ENCODE measurements around the gene PUSL1.

The PUSL1 gene

DNA sequence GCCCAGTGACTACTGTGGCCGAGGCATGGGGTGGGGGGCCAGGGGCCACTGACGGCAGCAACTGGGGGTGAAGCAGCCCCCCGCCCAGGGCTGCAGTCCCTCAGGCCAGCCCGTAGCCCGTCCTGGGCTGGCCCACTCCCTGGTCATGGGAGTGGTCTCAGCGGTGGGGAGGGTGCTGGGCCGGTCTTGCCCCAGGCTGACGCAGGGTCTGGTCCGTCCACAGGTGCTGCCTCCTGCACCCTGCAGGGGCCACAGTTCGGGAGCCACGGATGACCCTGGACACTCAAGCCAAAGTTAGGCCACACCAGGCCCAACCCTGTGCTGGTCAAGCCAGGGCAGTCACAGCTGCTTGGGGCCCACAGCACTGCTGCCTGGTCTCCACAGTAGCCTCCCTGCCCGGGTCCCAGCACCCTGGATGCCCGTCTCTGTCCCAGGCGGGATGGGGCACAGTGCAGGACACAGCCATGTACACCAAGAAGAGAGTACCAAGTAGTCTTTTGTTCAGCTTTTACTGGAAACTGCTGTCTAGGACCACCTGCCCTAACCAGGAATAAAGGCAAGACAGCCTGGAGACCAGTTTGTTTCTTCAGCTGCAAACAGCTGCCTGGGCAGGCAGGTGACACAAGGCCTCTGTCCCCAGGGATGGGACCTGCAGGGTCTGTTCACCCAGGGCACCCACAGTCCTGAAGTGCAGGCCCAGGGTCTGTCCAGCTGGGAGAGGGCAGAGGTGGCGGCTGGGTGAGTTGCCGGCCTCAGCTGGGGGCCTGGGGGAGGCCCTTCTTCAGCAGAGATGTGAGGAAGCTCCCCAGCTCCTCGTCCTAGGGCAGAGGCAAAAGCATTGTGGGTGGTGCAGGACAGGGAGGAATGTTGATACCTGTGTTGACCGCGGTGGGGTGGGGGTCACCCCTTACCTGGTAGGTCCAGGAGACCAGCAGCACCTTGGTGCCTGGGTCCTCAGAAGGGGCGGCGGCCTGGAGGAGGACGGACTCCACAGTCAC lies 3.0 kb downstream of the PUSL1 start:
- DNase-seq = no peak
- TF ChIP-seq CTCF (IDR thresholded peaks at IDR 0.05) = no peak
- H3K27me3 ChIP-seq = no peaks in the 10 kb centered on the region
- peaks cover 0 to 29% (median 23%) of the 10 kb centered on the region in 4 donors for H3K4me1 ChIP-seq
- no peak overlapping the region for H3K27ac ChIP-seq
- no peak overlapping the region for H3K4me3 ChIP-seq
- intact Hi-C loops (cut with DNase I; ENCODE audit: low total_unique reads) = no loop called here
- H3K9me3 ChIP-seq = no peaks in the 10 kb centered on the region
- H3K36me3 ChIP-seq = peaks cover 36 to 57% (median 57%) of the 10 kb centered on the region in 3 donors

GRCh38 chr1:1312450-1313314 lies 4.3 kb downstream of the PUSL1 start:
- Histone ChIP-seq H3K4me1 (peaks cover 0 to 22% (median 16%) of the 10 kb centered on the region in 4 donors), H3K27me3 (no peaks in the 10 kb centered on the region), H3K9me3 (no peaks in the 10 kb centered on the region), H3K36me3 (peaks cover 36 to 66% (median 65%) of the 10 kb centered on the region in 3 donors), H3K27ac (no peak overlapping the region), H3K4me3 (no peak overlapping the region)
- intact Hi-C loops (cut with DNase I; ENCODE audit: low total_unique reads) = no loop called here
- no peak for DNase-seq
- TF ChIP-seq CTCF (IDR thresholded peaks at IDR 0.05) = no peak

DNA sequence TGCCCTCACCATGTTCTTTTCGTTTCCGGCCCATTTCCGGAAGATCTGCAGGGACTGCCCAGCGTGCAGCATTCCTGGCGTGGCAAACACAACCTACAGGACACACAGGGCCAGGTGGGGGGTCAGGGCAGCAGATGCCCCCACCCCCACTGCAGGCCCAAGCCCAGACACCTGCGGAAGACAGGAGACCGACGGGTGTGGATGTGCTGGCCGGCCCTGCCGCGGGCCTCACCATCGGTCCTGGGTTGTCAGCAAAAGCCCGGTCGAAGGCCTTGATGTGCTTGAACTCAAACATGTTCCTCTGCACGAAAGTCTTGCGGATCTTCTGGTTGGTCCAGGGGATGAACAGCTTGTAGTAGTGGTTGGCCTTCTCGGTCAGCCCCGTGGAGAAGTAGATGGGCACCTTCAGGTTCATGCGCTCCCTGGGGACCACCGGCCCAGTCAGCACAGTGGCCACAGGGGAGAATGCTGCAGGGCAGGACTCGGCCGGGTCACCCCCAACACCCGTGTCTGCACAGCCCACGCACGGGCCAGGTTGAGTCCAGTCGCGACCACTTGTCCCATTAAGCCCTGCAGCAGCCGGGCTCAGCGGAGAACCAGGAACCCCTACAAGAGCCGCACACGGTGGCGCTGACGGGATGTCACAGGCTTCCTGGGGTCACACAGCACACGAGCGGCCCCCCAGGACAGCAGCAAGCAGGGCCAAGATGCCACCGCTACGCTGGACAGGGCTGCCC lies 5.3 kb downstream of the PUSL1 start:
- no peaks in the 10 kb centered on the region for H3K27me3 ChIP-seq
- no peak for DNase-seq
- peaks cover 36 to 66% (median 66%) of the 10 kb centered on the region in 3 donors for H3K36me3 ChIP-seq
- H3K9me3 ChIP-seq = no peaks in the 10 kb centered on the region
- intact Hi-C loops (cut with DNase I; ENCODE audit: low total_unique reads) = no loop called here
- peaks cover 0 to 30% (median 24%) of the 10 kb centered on the region in 4 donors for H3K4me1 ChIP-seq
- no peak overlapping the region for H3K27ac ChIP-seq
- TF ChIP-seq CTCF (IDR thresholded peaks at IDR 0.05) = no peak
- no peak overlapping the region for H3K4me3 ChIP-seq

DNA sequence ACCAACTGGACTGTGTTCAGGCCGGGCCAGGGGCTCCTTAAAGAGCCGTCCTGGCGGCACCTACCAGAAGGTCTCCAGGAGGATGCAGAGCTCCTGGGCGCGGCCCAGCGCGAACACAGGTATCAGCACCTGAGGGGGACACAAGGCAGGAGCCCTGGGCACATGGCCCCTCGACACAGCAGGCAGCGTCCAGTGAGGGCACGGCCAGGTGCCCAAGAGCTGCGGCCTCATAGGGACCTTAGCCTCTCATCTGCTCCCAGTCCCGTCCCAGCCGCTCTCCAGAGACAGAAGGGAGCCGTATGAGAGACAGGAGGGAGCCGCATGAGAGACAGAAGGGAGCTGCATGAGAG lies 5.8 kb downstream of the PUSL1 start:
- H3K4me3 ChIP-seq = no peak overlapping the region
- DNase-seq = no peak
- H3K9me3 ChIP-seq = no peaks in the 10 kb centered on the region
- intact Hi-C loops (cut with DNase I; ENCODE audit: low total_unique reads) = no loop called here
- TF ChIP-seq CTCF (IDR thresholded peaks at IDR 0.05) = no peak
- H3K36me3 ChIP-seq = peaks cover 40 to 71% (median 71%) of the 10 kb centered on the region in 3 donors
- no peak overlapping the region for H3K27ac ChIP-seq
- H3K27me3 ChIP-seq = no peaks in the 10 kb centered on the region
- H3K4me1 ChIP-seq = peaks cover 0 to 30% (median 22%) of the 10 kb centered on the region in 4 donors

DNA sequence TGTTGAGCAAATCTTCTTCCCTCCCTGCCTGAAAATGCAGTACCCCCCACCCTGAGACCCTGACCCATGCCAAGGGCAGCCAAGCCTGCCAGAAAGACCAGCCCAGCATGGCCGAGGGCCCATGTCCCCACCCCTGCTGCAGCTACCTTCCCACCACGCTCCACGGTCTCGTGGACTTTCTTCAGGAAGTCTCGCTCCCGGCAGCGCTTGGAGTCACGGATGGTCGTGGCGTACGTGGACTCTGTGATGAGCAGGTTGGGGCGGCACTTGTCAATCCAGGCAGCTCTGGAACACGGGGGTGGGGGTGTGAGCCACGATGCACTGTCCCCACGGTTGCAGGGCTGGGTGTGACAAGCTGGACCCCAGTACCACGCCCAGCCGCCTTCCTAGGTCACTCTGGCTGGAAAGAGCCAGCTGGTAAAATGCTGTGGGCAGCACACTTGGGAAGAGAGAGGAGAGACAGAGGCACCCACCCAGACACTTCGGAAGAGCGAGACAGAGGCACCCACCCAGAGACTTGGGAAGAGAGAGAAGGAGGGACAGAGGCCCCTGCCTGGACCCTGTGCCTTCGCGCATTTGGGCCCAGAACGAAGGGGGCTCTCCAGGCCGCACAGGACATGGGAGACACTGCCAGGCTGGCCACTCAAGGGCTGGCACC lies 6.4 kb downstream of the PUSL1 start:
- Histone ChIP-seq H3K36me3 (peaks cover 46 to 77% (median 77%) of the 10 kb centered on the region in 3 donors), H3K9me3 (no peaks in the 10 kb centered on the region), H3K4me3 (no peak overlapping the region), H3K27ac (no peak overlapping the region), H3K4me1 (peaks cover 0 to 29% (median 17%) of the 10 kb centered on the region in 4 donors), H3K27me3 (no peaks in the 10 kb centered on the region)
- no peak for DNase-seq
- TF ChIP-seq CTCF (IDR thresholded peaks at IDR 0.05) = no peak
- intact Hi-C loops (cut with DNase I; ENCODE audit: low total_unique reads) = no loop called here

All from tibial artery (tissue), 4 donors.